Progenitor cell of endocrine pancreas (in vitro differentiated cells): ENCODE results near the gene NPR2. TPM values are rescaled to one million over a fixed set of nuclear protein-coding genes. Genes with fewer than 3 reads are reported as not detected.
A peak's percentile ranks its signal among the peaks of the same experiment; 100 is the strongest.

Experiments
- DNase-seq: peaks from one replicate; pipeline ENCODE4 v3.0.0; 2021; ENCODE audit warnings: low spot score; ENCODE audit not compliant: unreplicated experiment
- H3K27ac Mint-ChIP-seq: 2 replicates; pipeline ENCODE4 v1.8.0; 2021; ENCODE audit warnings: mild to moderate bottlenecking, moderate library complexity, mixed read lengths
- H3K27me3 Mint-ChIP-seq: 2 replicates; pipeline ENCODE4 v1.8.0; 2021; ENCODE audit warnings: mixed read lengths
- H3K36me3 Mint-ChIP-seq: 2 replicates; pipeline ENCODE4 v1.8.0; 2022; ENCODE audit warnings: mixed read lengths; ENCODE audit not compliant: insufficient read depth
- H3K4me1 Mint-ChIP-seq: 2 replicates; pipeline ENCODE4 v1.8.0; 2021; ENCODE audit warnings: low read depth, mixed read lengths
- H3K4me3 Mint-ChIP-seq: 2 replicates; pipeline ENCODE4 v1.8.0; 2021; ENCODE audit warnings: low read depth, mild to moderate bottlenecking, moderate library complexity, mixed read lengths
- H3K9me3 Mint-ChIP-seq: 2 replicates; pipeline ENCODE4 v1.8.0; 2021; ENCODE audit warnings: low read depth, mixed read lengths
- total RNA-seq: library from RNA; stranded (reverse); gene quantifications from 2 replicates; pipeline ENCODE4 v1.2.1, GENCODE V29; 2021
- TF ChIP-seq, protein P1 (sequence below): fragments of 200-600 bp; sonication (generic); IDR thresholded peaks from one replicate; pipeline ENCODE4 v1.5.0; 2021; ENCODE audit warnings: antibody characterized with exemption, mild to moderate bottlenecking; ENCODE audit not compliant: unreplicated experiment

Gene NPR2
- total RNA-seq, 1 donor from 2014 or later = 23.4 TPM

DNA sequence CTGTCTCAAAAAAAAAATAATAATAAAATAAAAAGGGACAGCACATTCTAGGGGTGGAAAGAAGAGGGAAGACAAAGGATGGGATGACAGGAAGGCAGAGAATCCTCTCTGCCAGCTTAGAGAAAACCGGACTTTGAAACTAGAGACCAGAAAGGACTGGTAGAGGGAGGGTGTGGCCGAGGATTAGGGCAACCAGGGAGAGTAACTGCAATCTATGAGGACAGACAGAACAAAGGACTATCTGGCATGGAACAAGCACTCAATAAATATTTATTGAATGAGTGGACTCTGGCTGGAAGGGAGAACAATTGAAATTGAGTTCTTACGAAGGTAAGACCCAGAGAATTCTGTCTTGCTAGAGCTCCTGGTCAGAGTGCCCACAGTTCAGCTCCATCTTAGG is 44.8 kb upstream of the NPR2 start:
- no peaks in the 10 kb centered on the region for H3K9me3 Mint-ChIP-seq
- H3K4me1 Mint-ChIP-seq = peaks cover 32% of the 10 kb centered on the region
- peaks cover 17% of the 10 kb centered on the region for H3K36me3 Mint-ChIP-seq
- no peak for DNase-seq
- peak overlapping the region; percentile 90 for H3K4me3 Mint-ChIP-seq
- H3K27ac Mint-ChIP-seq = peak overlapping the region; percentile 88
- TF ChIP-seq, protein P1, sequence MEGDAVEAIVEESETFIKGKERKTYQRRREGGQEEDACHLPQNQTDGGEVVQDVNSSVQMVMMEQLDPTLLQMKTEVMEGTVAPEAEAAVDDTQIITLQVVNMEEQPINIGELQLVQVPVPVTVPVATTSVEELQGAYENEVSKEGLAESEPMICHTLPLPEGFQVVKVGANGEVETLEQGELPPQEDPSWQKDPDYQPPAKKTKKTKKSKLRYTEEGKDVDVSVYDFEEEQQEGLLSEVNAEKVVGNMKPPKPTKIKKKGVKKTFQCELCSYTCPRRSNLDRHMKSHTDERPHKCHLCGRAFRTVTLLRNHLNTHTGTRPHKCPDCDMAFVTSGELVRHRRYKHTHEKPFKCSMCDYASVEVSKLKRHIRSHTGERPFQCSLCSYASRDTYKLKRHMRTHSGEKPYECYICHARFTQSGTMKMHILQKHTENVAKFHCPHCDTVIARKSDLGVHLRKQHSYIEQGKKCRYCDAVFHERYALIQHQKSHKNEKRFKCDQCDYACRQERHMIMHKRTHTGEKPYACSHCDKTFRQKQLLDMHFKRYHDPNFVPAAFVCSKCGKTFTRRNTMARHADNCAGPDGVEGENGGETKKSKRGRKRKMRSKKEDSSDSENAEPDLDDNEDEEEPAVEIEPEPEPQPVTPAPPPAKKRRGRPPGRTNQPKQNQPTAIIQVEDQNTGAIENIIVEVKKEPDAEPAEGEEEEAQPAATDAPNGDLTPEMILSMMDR = no peak
- no peaks in the 10 kb centered on the region for H3K27me3 Mint-ChIP-seq

DNA sequence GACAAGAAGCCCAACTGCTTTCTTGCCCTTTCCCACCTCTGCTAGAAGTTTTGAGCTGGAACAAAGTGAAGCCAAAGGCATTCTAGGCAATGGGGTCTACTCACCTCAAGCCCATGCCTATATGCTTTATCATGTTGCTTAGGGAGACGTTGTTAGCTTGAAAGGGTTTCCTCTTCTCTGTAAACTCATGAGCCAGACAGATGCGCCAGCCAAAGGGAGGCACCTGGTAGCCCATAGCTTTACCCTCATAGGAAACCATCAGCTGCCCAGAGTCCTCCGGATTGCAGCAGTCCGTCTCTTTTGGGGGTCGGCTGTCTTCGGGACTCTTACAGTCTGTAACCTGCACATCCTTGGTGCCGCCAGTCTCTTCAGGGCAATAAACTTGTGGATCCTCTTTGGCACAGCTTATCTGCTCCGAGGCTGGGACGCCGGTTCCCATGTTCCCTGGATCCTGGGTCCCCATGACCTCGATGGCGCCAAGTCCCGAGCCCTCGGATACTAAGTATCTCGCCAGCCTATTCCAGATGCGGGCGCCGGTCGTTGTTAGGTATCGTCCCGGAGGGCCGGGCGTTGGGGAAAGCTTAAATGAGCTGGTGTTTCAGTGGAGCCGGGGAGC is 43.0 kb upstream of the NPR2 start:
- peak overlapping the region; percentile 75 for H3K27ac Mint-ChIP-seq
- DNase-seq = no peak
- H3K36me3 Mint-ChIP-seq = peaks cover 19% of the 10 kb centered on the region
- peak overlapping the region; percentile 90 for H3K4me3 Mint-ChIP-seq
- H3K27me3 Mint-ChIP-seq = no peaks in the 10 kb centered on the region
- no peaks in the 10 kb centered on the region for H3K9me3 Mint-ChIP-seq
- TF ChIP-seq, protein P1 = no peak
- H3K4me1 Mint-ChIP-seq = peaks cover 32% of the 10 kb centered on the region

DNA sequence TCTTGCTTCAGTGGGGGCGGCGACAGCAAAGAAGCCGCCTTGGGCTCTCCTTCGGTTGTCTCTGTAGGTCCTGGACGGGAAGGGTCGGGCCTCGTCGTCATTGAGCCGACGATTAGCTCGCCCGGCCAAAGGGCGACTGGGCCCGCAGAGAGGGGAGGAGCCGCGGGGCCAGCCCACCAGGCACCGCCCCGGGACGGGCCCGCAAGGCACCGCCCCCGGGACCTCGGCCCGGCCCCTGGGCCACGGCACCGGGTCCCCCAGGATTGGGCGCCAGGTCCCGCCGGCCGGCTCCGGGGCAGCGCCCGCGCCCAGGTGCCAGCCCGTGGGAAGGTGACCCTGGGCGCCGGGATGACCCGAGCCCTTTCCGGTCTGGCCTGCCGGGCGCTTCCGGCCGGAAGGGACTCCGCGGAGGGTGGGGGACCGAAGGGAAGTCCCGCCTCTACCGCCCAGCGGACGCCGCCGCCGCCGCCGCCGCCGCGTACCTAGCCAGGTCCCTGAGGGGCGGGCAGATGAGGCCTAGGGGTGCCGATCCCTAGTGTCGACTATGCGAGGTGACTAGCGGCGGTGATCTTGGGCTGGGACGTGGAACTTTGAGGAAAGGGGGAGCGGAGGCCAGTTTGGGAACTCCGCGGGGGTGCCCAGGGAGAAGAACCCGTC is 42.4 kb upstream of the NPR2 start, which contains the start of the genes GBA2 and RGP1:
Gene GBA2 (minus strand): TSS at position 371 of the 657 bp plus-strand sequence. CDS start 524 bp downstream, outside the sequence.
Gene RGP1 (plus strand): TSS at position 430 of the 657 bp plus-strand sequence. CDS start 469 bp downstream, outside the sequence.
- no peaks in the 10 kb centered on the region for H3K27me3 Mint-ChIP-seq
- H3K4me3 Mint-ChIP-seq = peak within 1 kb of the TSS; percentile 93
- peaks cover 21% of the 10 kb centered on the region for H3K36me3 Mint-ChIP-seq
- H3K4me1 Mint-ChIP-seq = peaks cover 32% of the 10 kb centered on the region
- H3K27ac Mint-ChIP-seq = peak within 1 kb of the TSS; percentile 94
- H3K9me3 Mint-ChIP-seq = no peaks in the 10 kb centered on the region
- DNase-seq = peak; percentile 68
- TF ChIP-seq, protein P1 = no peak

DNA sequence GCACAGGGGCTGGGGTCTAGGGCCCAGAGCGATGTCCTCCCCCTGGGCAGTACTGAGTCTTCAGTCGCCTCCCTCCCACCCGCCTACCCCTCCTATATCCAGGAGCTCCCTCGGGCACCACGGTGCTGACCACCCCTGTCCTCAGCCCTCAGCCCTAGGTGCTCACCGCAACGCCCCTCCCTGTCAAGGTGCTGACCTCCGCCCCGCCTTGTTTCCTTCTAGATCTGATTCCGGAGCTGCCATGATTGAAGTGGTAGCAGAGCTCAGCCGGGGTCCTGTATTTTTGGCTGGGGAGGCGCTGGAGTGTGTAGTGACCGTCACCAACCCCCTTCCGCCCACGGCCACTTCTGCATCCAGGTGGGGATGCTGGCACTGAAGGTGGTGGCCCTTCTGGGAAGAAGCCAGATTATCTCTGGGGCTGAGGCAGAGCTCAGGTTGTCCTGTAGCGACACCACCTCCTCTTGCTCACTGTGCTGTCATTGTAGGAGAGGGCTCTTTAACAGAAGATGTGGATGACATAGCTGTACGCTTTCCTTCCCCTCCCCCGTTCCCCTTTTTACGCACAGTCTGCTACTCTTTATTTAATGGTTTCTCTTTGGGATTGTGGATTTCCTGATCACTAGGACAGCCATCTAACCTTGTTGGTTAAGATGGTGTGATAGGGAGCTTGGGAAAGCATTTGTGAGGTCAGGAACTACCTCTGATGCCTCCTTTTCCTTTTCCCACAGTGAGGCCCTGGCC is 41.7 kb upstream of the NPR2 start:
- no peak for DNase-seq
- peaks cover 32% of the 10 kb centered on the region for H3K4me1 Mint-ChIP-seq
- peak overlapping the region; percentile 93 for H3K4me3 Mint-ChIP-seq
- peaks cover 18% of the 10 kb centered on the region for H3K36me3 Mint-ChIP-seq
- H3K9me3 Mint-ChIP-seq = no peaks in the 10 kb centered on the region
- H3K27ac Mint-ChIP-seq = peak overlapping the region; percentile 94
- TF ChIP-seq, protein P1 = no peak
- no peaks in the 10 kb centered on the region for H3K27me3 Mint-ChIP-seq

DNA sequence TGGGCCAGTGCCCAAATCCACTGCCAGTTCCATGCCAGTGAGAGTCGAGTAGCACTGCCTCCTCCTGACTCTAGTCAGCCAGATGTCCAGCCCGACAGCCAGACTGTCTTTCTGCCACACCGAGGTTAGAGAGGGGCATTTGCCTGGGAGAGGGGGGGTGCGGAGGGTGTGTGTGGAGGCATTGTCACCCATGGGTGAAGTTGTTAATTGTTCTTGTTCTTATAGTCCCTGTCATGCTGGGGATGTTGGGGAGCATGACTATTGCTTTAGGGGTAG is 41.2 kb upstream of the NPR2 start:
- no peaks in the 10 kb centered on the region for H3K27me3 Mint-ChIP-seq
- no peak for DNase-seq
- peak overlapping the region; percentile 93 for H3K4me3 Mint-ChIP-seq
- TF ChIP-seq, protein P1 = no peak
- H3K9me3 Mint-ChIP-seq = no peaks in the 10 kb centered on the region
- peaks cover 18% of the 10 kb centered on the region for H3K36me3 Mint-ChIP-seq
- no peak overlapping the region for H3K27ac Mint-ChIP-seq
- peaks cover 32% of the 10 kb centered on the region for H3K4me1 Mint-ChIP-seq
